ENCODE data around the gene ZC3H13. TPM values are rescaled to one million over a fixed set of nuclear protein-coding genes. Genes with fewer than 3 reads are reported as not detected.

ZC3H13 gene
- total RNA-seq, 1 experiment from 2014 or later = 61.9 TPM

DNA sequence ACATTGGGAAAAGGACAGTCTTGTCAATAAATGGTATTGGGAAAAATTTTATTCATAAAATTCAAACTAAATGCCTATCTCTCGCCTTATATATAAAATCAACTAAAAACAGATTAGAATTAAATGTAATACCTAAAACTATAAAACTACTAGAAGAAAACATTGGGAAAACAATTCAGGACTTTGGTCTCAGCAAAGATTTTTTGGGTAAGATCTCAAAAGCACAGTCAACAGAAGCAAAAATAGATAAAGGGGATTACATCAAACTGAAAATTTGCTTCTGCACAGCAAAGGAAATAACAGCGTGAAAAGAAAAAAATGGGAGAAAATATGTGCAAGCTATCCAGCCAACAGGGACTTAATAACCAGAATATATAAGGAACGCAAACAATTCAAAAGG, 24.3 kb upstream of the ZC3H13 start:
- Histone ChIP-seq H2BK20ac (ENCODE audit: low read depth, low read length, poor library complexity, severe bottlenecking) (no peak overlapping the region), H4K91ac (ENCODE audit: insufficient read length, low read depth, low read length) (no peak overlapping the region), H3K9me3 (ENCODE audit: control insufficient read depth, low read depth, low read length) (no peaks in the 10 kb centered on the region), H3K56ac (ENCODE audit: insufficient read length, low read depth, low read length) (no peak overlapping the region), H2BK5ac (ENCODE audit: insufficient read length, low read length) (no peak overlapping the region), H3K23me2 (ENCODE audit: insufficient read length, low read depth, low read length, poor library complexity, severe bottlenecking) (no peaks in the 10 kb centered on the region), H4K20me1 (ENCODE audit: control insufficient read depth, insufficient read depth, insufficient read length) (no peaks in the 10 kb centered on the region), H4K5ac (ENCODE audit: insufficient read length, low read depth, low read length) (no peak overlapping the region), H3K23ac (ENCODE audit: insufficient read length, low read depth, low read length) (no peak overlapping the region), H3K79me1 (ENCODE audit: insufficient read depth, low read depth, low read length, poor library complexity, severe bottlenecking) (no peaks in the 10 kb centered on the region), H2AK5ac (ENCODE audit: insufficient read length, low read length) (no peak overlapping the region), H3K79me2 (ENCODE audit: insufficient read depth, low read length) (no peaks in the 10 kb centered on the region), H3K9ac (ENCODE audit: extremely low read depth, insufficient read length, low read length) (no peak overlapping the region), H2BK15ac (ENCODE audit: low read depth, low read length) (no peak overlapping the region), H3K4me2 (ENCODE audit: insufficient read depth, insufficient read length, low read length) (no peak overlapping the region), H3T11ph (ENCODE audit: low read length) (no peak overlapping the region), H2BK12ac (ENCODE audit: insufficient read length, low read depth, low read length) (no peak overlapping the region), H3K4me1 (ENCODE audit: insufficient read depth, low read length) (no peaks in the 10 kb centered on the region), H2AFZ (ENCODE audit: low read length) (no peak overlapping the region), H3K27me3 (ENCODE audit: insufficient read depth, low read length) (no peaks in the 10 kb centered on the region), H3K18ac (ENCODE audit: insufficient read length, low read depth, low read length) (no peak overlapping the region), H2BK120ac (ENCODE audit: low read depth, low read length, poor library complexity, severe bottlenecking) (no peak overlapping the region), H3K14ac (ENCODE audit: insufficient read depth, low read length) (no peak overlapping the region), H4K8ac (replicated peaks; ENCODE audit: insufficient read length, low read depth, low read length) (no peak overlapping the region), H3K4ac (ENCODE audit: low read depth, low read length) (no peak overlapping the region), H3K27ac (ENCODE audit: insufficient read length, low read depth, low read length) (no peak overlapping the region)
- no peak for TF ChIP-seq CTCF (conservative IDR thresholded peaks at IDR 0.05)
- H3K27ac Mint-ChIP-seq = no peak overlapping the region
- H3K9me3 Mint-ChIP-seq = peaks cover 5 to 6% of the 10 kb centered on the region in 2 experiments; a peak in 2 of 5 replicates
- no CpG with 5 or more reads among the region's 3 CpGs for whole genome bisulfite sequencing (ENCODE audit: extremely low coverage, insufficient read length, low lambda C conversion rate)
- H3K27me3 Mint-ChIP-seq (ENCODE audit: low read depth) = peaks cover 7% of the 10 kb centered on the region; the same call in 1 of the 2 replicates
- H3K4me3 Mint-ChIP-seq = no peak overlapping the region
- H3K4me1 Mint-ChIP-seq = no peaks in the 10 kb centered on the region
- H3K36me3 Mint-ChIP-seq (ENCODE audit: insufficient read depth in 1 of 3, low read depth in 3 of 3) = peaks cover 0 to 7% (median 0%) of the 10 kb centered on the region in 3 experiments; a peak in 1 of 7 replicates
- DNase-seq = no peak

Data from H9 (cell line).